Lower leg skin (tissue), 4 donors: Measurements from ENCODE around the gene DCUN1D4. TPM values are rescaled to one million over a fixed set of nuclear protein-coding genes. Genes with fewer than 3 reads are reported as not detected.

Experiments
- DNase-seq, 2 donors: peaks; one replicate each; pipeline ENCODE4 v3.0.0-alpha.2; 2019; ENCODE audit warnings: low spot score in 2 of 2
- H3K4me3 ChIP-seq: fragments of 200-600 bp; sonication (generic); 2 replicates; pipeline ENCODE4 v1.5.1; 2017; ENCODE audit warnings: mild to moderate bottlenecking, low read depth; ENCODE audit not compliant: poor library complexity, severe bottlenecking
- POLR2A ChIP-seq, 2 donors: fragments of 450-650 bp; IDR thresholded peaks; one replicate each; pipeline ENCODE4 v1.6.1; 2016 to 2017; ENCODE audit warnings: antibody characterized with exemption in 2 of 2, mild to moderate bottlenecking in 1 of 2, moderate library complexity in 1 of 2
- WGBS, 2 donors: methylation state at CpG; one replicate each; pipeline ENCODE4 v1.1.5; 2018; 5-methylcytosine and 5-hydroxymethylcytosine counted together
- intact Hi-C: fragments of 100-400 bp; cut with DNase I; formaldehyde crosslinking; loops from one replicate; pipeline ENCODE4 v1.15.0; 2023; ENCODE audit warnings: low total_unique reads
- total RNA-seq, 4 donors: library from RNA; depleted of rRNA; stranded (reverse); fragments of >200 nt; gene quantifications; one replicate each; pipeline ENCODE4 v1.1.0, GENCODE V29; 2016
- TF ChIP-seq, protein P1 (sequence below), 3 donors: fragments of 450-650 bp; IDR thresholded peaks; one replicate each; pipeline ENCODE4 v1.5.1; 2016; ENCODE audit warnings: antibody characterized with exemption in 3 of 3, mild to moderate bottlenecking in 3 of 3, moderate library complexity in 2 of 3

Gene DCUN1D4
- total RNA-seq, 4 donors from 2014 or later: 16.7 to 30.7 (median 17.7) TPM

DNA sequence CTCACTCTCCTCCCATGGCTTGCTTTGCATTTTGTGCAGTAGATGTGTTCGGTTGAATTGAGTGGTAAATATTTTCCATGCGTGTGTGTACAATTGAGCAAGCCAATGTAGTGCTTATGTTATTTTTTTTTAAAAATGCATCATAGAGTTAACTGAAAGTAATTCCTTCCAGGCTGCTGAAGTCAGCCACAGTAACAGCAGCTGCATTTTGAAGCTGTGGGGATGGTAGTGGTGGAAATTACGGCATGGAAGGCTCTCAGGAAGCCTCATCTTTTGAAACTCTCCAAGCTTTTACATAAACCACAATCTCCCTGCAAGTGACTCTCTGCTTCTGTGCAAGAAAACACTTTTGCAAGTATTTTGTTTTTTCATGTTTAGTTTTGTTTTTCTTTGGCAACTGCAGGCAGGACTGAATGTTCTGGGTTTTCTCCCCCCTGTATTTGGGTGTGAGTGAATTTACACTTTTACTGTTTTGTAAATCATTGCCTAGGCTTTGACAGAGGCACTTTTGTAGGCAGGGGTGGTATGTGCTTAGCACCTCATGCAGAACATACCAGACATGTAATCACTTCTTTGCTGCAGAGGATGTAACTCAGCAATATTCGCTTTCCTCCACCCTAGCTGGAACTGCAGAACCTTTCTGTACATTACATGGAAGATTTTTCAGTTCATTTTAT lies 121.0 kb downstream of the DCUN1D4 start:
- intact Hi-C loops: no loop called here
- TF ChIP-seq, protein P1, sequence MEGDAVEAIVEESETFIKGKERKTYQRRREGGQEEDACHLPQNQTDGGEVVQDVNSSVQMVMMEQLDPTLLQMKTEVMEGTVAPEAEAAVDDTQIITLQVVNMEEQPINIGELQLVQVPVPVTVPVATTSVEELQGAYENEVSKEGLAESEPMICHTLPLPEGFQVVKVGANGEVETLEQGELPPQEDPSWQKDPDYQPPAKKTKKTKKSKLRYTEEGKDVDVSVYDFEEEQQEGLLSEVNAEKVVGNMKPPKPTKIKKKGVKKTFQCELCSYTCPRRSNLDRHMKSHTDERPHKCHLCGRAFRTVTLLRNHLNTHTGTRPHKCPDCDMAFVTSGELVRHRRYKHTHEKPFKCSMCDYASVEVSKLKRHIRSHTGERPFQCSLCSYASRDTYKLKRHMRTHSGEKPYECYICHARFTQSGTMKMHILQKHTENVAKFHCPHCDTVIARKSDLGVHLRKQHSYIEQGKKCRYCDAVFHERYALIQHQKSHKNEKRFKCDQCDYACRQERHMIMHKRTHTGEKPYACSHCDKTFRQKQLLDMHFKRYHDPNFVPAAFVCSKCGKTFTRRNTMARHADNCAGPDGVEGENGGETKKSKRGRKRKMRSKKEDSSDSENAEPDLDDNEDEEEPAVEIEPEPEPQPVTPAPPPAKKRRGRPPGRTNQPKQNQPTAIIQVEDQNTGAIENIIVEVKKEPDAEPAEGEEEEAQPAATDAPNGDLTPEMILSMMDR (IDR thresholded peaks at IDR 0.05): no peak
- no peak for TF ChIP-seq POLR2A (IDR thresholded peaks at IDR 0.05)

DNA sequence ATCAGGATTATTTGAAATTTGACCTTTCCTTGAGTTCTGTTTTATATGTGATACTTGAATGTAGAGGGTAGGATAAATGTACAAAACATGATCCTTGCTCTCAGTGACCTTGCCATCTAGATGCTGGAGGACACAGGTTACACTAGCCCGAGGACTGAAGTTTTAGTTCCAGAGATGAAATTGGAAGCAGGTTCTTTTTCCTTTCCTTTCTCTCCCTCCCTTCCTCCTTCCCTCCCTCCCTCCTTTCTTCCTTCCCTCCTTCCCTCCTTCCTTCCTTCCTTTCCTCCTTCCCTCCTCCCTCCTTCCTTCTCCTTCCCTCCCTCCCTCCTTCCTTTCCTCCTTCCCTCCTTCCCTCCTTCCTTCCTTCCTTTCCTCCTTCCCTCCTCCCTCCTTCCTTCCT lies 122.9 kb downstream of the DCUN1D4 start:
- DNase-seq: no peak
- WGBS, 2 donors: 68 to 89% methylated on average over 1 of the region's 1 CpG
- TF ChIP-seq, protein P1 (IDR thresholded peaks at IDR 0.05): no peak
- no peak for TF ChIP-seq POLR2A (IDR thresholded peaks at IDR 0.05)
- H3K4me3 ChIP-seq: no peak overlapping the region
- intact Hi-C loops: no loop called here

More for the DNA sequence above, 121.0 kb downstream of the DCUN1D4 start:
- H3K4me3 ChIP-seq: no peak overlapping the region
- no peak for DNase-seq
- 55 to 57% methylated on average over 4 of the region's 4 CpGs for WGBS, 2 donors

Other genes with a start within 250 kb of the DCUN1D4 start
- not detected for gene LRRC66, start 177.2 kb downstream of the DCUN1D4 start, total RNA-seq
- 1 to 10 TPM; 5.6 to 9.0 (median 6.8) TPM for gene SGCB, start 195.1 kb downstream of the DCUN1D4 start, total RNA-seq
- gene SPATA18, start 208.2 kb downstream of the DCUN1D4 start, total RNA-seq: 10 to 100 TPM in 3 of 4 donors, 1 to 10 TPM in 1; 8.5 to 31.8 (median 11.8) TPM